NB4 (cell line): ENCODE measurements around the gene CCDC88C.

ENCODE experiments used
- DNase-seq: peaks from one replicate; pipeline ENCODE4 v3.0.0; 2010; ENCODE audit warnings: low read depth
- H3K4me3 ChIP-seq: one replicate; pipeline ENCODE4 v1.5.1; 2011; ENCODE audit warnings: mild to moderate bottlenecking, low read depth, low read length, moderate library complexity
- CTCF ChIP-seq: IDR thresholded peaks from one replicate; pipeline ENCODE4 v1.5.1; 2012; ENCODE audit warnings: low read depth, low read length
- MYC ChIP-seq: IDR thresholded peaks from 2 replicates; pipeline ENCODE4 v1.6.1; 2011; ENCODE audit warnings: low read depth, low read length
- POLR2A ChIP-seq: IDR thresholded peaks from 2 replicates; pipeline ENCODE4 v1.6.1; 2011; ENCODE audit warnings: mild to moderate bottlenecking; ENCODE audit not compliant: insufficient read length; ENCODE audit errors: extremely low read depth
- TF ChIP-seq, protein P1 (sequence below): IDR thresholded peaks from 2 replicates; pipeline ENCODE4 v1.6.1; 2011; ENCODE audit warnings: low read depth, low read length

CCDC88C gene

GRCh38 chr14:91238085-91238484 is 179.5 kb downstream of the CCDC88C start:
- TF ChIP-seq MYC (no peak), CTCF (no peak), POLR2A (no peak)
- TF ChIP-seq, protein P1, sequence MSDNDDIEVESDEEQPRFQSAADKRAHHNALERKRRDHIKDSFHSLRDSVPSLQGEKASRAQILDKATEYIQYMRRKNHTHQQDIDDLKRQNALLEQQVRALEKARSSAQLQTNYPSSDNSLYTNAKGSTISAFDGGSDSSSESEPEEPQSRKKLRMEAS: no peak
- no peak for DNase-seq
- no peak overlapping the region for H3K4me3 ChIP-seq

DNA sequence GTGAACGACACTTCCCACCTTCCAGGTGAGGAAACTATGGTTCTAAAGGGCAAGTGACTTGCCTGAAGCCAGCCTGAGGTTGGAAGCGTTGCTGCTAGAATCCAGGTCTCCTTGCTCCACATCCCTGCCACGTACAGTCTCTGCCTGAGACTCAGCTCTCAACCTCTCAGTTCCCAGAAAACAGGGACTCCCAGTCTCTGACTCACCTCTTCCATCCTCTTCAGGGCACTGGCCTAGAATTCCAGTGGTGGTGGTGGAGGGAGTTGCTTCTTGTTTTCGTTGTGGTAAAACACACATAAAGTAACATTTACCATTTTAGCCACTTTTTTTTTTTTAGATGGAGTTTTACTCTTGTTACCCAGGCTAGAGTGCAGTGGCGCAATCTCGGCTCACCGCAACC is 180.4 kb downstream of the CCDC88C start:
- no peak overlapping the region for H3K4me3 ChIP-seq
- DNase-seq: no peak
- TF ChIP-seq CTCF (no peak), MYC (no peak), POLR2A (no peak)
- TF ChIP-seq, protein P1: no peak

- no peak overlapping the region for H3K4me3 ChIP-seq
- TF ChIP-seq POLR2A: no peak
- TF ChIP-seq CTCF: no peak
- no peak for TF ChIP-seq MYC
- TF ChIP-seq, protein P1: no peak
- DNase-seq: no peak
These were observed 181.8 kb downstream of the CCDC88C start for GRCh38 chr14:91235841-91236240.

GRCh38 chr14:91234791-91235114 is 182.9 kb downstream of the CCDC88C start:
- no peak for DNase-seq
- no peak for TF ChIP-seq CTCF
- TF ChIP-seq POLR2A: no peak
- TF ChIP-seq MYC: no peak
- no peak overlapping the region for H3K4me3 ChIP-seq

- TF ChIP-seq, protein P1: no peak
- TF ChIP-seq POLR2A (no peak), CTCF (no peak), MYC (no peak)
- H3K4me3 ChIP-seq: no peak overlapping the region
- DNase-seq: no peak
These were observed 183.5 kb downstream of the CCDC88C start for GRCh38 chr14:91233936-91234790.

- TF ChIP-seq CTCF (no peak), POLR2A (no peak), MYC (no peak)
- TF ChIP-seq, protein P1: no peak
- DNase-seq: peak; percentile 52
- H3K4me3 ChIP-seq: no peak overlapping the region
These were observed 185.0 kb downstream of the CCDC88C start for GRCh38 chr14:91232603-91233002.
